ENCODE results near the gene DCX.

- no peak for TF ChIP-seq CTCF (conservative IDR thresholded peaks at IDR 0.05 in 1 of 2, IDR thresholded peaks at IDR 0.05 in 1 of 2; ENCODE audit: extremely low read depth in 1 of 2, insufficient read depth in 1 of 2, low read depth in 1 of 2, low read length in 2 of 2)
- no peak for TF ChIP-seq EZH2 (IDR thresholded peaks at IDR 0.05; ENCODE audit: borderline replicate concordance, low read length)
Measured at GRCh38 chrX:111363741-111364140, 48.3 kb downstream of the DCX start.

Data from mammary epithelial cell (primary cell).